Measurements from ENCODE around the gene HSD17B14.
A peak's percentile ranks its signal among the peaks of the same experiment; 100 is the strongest.

Gene HSD17B14

DNA sequence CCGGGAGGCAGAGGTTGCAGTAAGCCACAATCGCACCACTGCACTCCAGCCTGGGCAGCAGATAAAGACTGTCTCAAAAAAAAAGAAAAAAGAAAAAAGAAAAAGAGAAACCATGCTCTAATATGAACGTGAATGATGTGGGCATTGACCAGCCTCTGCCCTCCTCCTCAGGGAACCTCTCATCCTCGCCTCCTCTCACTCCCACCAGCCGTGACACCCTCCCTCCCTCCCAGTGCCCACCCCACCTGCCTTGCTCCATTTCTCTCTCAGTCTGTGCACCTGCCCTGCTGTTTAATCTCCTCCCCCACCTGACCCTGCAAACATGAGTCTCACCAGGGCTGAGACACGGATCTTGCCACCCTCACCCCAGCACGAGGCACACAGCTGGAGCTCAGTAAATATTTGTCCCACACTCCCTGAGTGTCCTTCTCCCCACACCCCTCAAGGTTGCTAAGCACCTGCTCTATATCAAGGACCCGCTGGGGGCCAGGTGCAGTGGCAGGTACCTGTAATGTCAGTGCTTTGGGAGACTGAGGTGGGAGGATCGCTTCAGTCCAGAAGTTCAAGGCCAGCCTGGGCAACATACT lies 18.0 kb downstream of the HSD17B14 start:
- no peaks in the 10 kb centered on the region for H3K36me3 ChIP-seq (ENCODE audit: control insufficient read depth, insufficient read depth, low read length)
- no peak for DNase-seq (ENCODE audit: extremely low read depth, insufficient read length)
- TF ChIP-seq, protein P1, sequence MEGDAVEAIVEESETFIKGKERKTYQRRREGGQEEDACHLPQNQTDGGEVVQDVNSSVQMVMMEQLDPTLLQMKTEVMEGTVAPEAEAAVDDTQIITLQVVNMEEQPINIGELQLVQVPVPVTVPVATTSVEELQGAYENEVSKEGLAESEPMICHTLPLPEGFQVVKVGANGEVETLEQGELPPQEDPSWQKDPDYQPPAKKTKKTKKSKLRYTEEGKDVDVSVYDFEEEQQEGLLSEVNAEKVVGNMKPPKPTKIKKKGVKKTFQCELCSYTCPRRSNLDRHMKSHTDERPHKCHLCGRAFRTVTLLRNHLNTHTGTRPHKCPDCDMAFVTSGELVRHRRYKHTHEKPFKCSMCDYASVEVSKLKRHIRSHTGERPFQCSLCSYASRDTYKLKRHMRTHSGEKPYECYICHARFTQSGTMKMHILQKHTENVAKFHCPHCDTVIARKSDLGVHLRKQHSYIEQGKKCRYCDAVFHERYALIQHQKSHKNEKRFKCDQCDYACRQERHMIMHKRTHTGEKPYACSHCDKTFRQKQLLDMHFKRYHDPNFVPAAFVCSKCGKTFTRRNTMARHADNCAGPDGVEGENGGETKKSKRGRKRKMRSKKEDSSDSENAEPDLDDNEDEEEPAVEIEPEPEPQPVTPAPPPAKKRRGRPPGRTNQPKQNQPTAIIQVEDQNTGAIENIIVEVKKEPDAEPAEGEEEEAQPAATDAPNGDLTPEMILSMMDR (IDR thresholded peaks at IDR 0.05; ENCODE audit: insufficient read depth, low read length, poor library complexity, severe bottlenecking): no peak
- H3K4me3 ChIP-seq (replicated peaks; ENCODE audit: low read depth, low read length): no peak overlapping the region
- no peaks in the 10 kb centered on the region for H3K27me3 ChIP-seq (replicated peaks; ENCODE audit: control insufficient read depth, insufficient read depth, low read length)

DNA sequence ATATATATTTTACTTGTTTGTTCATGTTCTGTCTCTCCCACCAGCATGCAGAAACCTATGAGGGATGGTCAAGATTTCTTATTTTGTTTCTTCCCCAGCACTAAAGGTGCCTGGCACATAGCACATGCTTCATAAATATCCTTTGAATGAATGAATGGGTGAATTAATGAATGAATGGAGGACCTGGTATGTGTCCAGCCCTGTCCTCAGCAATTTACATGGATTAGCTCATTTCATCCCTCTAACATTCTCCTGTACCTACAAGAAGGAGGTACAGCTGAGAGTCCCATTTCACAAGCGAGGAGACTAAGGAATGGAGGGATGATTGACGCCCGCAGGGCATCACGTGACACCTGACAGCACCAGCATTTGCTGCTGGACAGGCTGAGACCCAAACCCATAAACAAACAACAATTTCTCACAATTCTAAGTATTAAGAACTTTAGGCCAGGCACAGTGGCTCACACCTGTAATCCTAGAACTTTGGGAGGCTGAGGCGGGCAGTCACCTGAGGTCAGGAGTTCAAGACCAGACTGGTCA lies 18.6 kb downstream of the HSD17B14 start:
- H3K27me3 ChIP-seq (replicated peaks; ENCODE audit: control insufficient read depth, insufficient read depth, low read length): no peaks in the 10 kb centered on the region
- H3K4me3 ChIP-seq (replicated peaks; ENCODE audit: low read depth, low read length): no peak overlapping the region
- TF ChIP-seq, protein P1 (IDR thresholded peaks at IDR 0.05; ENCODE audit: insufficient read depth, low read length, poor library complexity, severe bottlenecking): no peak
- no peak for DNase-seq (ENCODE audit: extremely low read depth, insufficient read length)
- H3K36me3 ChIP-seq (ENCODE audit: control insufficient read depth, insufficient read depth, low read length): no peaks in the 10 kb centered on the region

DNA sequence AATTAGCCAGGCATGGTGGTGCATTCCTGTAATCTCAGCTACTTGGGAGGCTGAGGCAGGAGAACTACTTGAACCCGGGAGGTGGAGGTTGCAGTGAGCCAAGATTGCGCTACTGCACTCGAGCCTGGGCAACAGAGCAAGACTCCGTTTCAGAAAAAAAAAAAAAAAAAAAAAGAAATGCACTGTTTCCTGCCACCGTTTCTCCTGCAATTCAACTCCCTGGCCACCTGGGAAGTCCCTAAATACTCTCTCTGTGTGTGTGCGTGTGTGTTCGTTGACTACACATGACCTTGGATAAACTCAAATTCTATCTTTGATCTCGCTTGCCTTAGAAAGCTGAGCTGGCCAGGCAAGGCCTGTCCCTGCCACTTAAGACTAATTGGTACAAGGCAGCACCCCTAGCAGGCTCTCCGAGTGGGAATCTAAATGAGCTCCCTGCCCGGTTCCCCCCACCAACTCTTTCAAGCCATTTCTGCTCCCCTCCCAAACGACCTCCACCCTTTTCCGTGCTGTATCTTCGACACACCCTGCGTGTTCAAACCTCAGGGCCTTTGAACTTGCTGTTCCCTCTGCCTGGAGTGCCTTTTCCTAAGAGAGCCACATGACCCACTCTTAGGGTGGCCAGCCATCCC lies 20.3 kb downstream of the HSD17B14 start:
- H3K27me3 ChIP-seq (replicated peaks; ENCODE audit: control insufficient read depth, insufficient read depth, low read length): no peaks in the 10 kb centered on the region
- TF ChIP-seq, protein P1 (IDR thresholded peaks at IDR 0.05; ENCODE audit: insufficient read depth, low read length, poor library complexity, severe bottlenecking): no peak
- no peak overlapping the region for H3K4me3 ChIP-seq (replicated peaks; ENCODE audit: low read depth, low read length)
- DNase-seq (ENCODE audit: extremely low read depth, insufficient read length): no peak
- no peaks in the 10 kb centered on the region for H3K36me3 ChIP-seq (ENCODE audit: control insufficient read depth, insufficient read depth, low read length)

DNA sequence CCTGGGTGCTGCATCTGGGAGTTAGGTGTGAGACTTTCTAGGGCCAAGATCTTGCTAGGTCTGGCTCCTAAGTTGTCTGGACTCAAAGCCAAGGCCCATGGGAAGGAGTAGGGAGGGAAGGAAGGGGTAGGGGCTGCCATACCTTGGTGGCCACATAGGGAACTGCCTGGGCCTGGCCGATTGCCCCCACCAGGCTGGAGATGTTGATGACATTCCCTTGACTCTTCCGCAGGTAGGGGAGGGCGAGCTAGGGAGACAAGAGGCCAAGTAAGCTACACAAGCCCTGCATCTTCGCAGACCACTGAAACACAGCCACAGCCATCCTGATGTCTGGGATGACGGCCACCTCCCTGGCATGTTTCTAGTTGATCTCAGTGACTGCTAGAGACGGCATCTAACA lies 21.4 kb downstream of the HSD17B14 start:
- H3K36me3 ChIP-seq (ENCODE audit: control insufficient read depth, insufficient read depth, low read length): no peaks in the 10 kb centered on the region
- TF ChIP-seq, protein P1 (IDR thresholded peaks at IDR 0.05; ENCODE audit: insufficient read depth, low read length, poor library complexity, severe bottlenecking): no peak
- H3K27me3 ChIP-seq (replicated peaks; ENCODE audit: control insufficient read depth, insufficient read depth, low read length): no peaks in the 10 kb centered on the region
- no peak overlapping the region for H3K4me3 ChIP-seq (replicated peaks; ENCODE audit: low read depth, low read length)
- DNase-seq (ENCODE audit: extremely low read depth, insufficient read length): no peak

DNA sequence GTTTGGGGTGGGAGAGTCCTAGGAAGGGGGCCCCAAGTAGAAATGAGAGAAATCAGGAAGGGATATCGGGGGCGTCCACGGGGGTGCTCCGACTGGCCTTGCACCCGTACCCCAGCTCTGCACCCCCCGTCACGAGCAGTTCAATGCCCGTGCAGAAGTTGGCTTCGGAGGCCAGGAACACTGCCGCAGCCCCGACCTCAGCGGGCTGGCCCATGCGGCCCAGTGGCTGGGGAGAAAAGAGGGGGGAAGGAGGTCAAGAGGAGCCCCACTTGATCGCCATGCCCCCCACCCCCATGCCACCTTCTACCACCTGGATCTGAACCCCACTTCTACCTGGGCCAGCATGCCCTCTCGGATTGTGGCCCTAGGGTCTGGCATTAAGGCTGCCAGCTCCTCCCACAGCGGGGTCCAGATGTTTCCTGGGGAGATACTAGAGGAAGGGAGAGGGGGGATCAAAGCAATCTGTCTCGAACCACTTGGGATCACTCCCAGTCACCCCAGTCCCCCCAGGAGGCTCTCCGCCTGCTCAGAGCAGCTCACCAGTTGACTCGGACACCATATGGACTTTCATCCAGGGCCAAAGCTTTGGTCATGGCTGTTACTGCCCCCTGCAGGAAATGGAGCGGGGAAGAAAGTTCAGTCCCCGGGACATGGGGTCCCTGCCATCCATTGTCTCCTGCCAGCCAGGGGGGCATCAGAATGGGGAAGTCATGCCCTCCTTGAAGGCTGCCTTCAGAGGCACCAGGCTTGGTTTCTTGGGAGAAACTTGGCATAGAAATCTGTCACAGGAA lies 23.0 kb downstream of the HSD17B14 start:
- TF ChIP-seq, protein P1 (IDR thresholded peaks at IDR 0.05; ENCODE audit: insufficient read depth, low read length, poor library complexity, severe bottlenecking): peak; percentile 38
- H3K36me3 ChIP-seq (ENCODE audit: control insufficient read depth, insufficient read depth, low read length): no peaks in the 10 kb centered on the region
- no peak overlapping the region for H3K4me3 ChIP-seq (replicated peaks; ENCODE audit: low read depth, low read length)
- no peak for DNase-seq (ENCODE audit: extremely low read depth, insufficient read length)
- H3K27me3 ChIP-seq (replicated peaks; ENCODE audit: control insufficient read depth, insufficient read depth, low read length): no peaks in the 10 kb centered on the region
